Vagina (tissue), 2 donors: ENCODE measurements around the gene ATP5MC3.

Source experiments
- CTCF ChIP-seq, 3 experiments: fragments of 450-650 bp in 2 of 3; fragments of 200-600 bp in 1 of 3; sonication (generic) in 1 of 3; IDR thresholded peaks; one replicate each; pipeline ENCODE4 v1.5.1; 2017 to 2019; ENCODE audit warnings: antibody characterized with exemption in 3 of 3, mild to moderate bottlenecking in 2 of 3, moderate library complexity in 2 of 3
- POLR2A ChIP-seq, 2 donors: fragments of 450-650 bp; IDR thresholded peaks; one replicate each; pipeline ENCODE4 v1.6.1; 2017; ENCODE audit warnings: antibody characterized with exemption in 2 of 2, mild to moderate bottlenecking in 2 of 2, moderate library complexity in 2 of 2

DNA sequence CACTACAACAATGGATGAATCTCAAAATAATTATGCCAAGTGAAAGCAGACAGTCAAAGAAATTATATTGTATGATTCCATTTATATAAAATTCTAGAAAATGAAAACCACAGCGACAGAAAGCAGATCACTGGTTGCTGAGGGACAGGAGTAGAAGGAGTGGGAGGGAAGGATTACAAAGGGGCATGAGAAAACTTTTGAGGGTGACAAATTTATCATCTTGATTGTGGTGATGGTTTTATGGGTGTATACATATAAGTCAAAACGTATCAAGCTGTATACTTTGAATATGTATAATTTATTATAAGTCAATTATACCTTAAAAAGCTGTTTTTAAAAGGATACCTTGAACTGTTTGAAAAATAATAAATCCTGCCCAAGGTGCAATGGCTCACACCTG lies 41.2 kb downstream of the ATP5MC3 start:
- TF ChIP-seq CTCF (IDR thresholded peaks at IDR 0.05) = no peak
- TF ChIP-seq POLR2A (IDR thresholded peaks at IDR 0.05) = no peak
